Testis (tissue), 2 donors: ENCODE measurements around the gene MMP26.

Experiments
- CTCF ChIP-seq, 3 experiments: fragments of 450-650 bp in 2 of 3; fragments of 200-600 bp in 1 of 3; sonication (generic) in 1 of 3; IDR thresholded peaks; one replicate each; pipeline ENCODE4 v1.5.1; 2016 to 2019; ENCODE audit warnings: antibody characterized with exemption in 3 of 3, mild to moderate bottlenecking in 2 of 3, moderate library complexity in 1 of 3
- POLR2A ChIP-seq: fragments of 450-650 bp; IDR thresholded peaks from one replicate; pipeline ENCODE4 v1.6.1; 2017; ENCODE audit warnings: antibody characterized with exemption, mild to moderate bottlenecking, moderate library complexity

- TF ChIP-seq CTCF (IDR thresholded peaks at IDR 0.05), result no peak
- TF ChIP-seq POLR2A, result no peak
These were observed 30.8 kb upstream of the MMP26 start for GRCh38 chr11:4673781-4674180.
